NCI-H2227 treated with DMSO at 0.1 percent for 48 hours (cell line): ENCODE results near the gene CAV1.

Experiments
- DNase-seq: peaks from one replicate; lab custom pipeline; 2025; lab: John Stamatoyannopoulos, UW

The CAV1 gene

DNA sequence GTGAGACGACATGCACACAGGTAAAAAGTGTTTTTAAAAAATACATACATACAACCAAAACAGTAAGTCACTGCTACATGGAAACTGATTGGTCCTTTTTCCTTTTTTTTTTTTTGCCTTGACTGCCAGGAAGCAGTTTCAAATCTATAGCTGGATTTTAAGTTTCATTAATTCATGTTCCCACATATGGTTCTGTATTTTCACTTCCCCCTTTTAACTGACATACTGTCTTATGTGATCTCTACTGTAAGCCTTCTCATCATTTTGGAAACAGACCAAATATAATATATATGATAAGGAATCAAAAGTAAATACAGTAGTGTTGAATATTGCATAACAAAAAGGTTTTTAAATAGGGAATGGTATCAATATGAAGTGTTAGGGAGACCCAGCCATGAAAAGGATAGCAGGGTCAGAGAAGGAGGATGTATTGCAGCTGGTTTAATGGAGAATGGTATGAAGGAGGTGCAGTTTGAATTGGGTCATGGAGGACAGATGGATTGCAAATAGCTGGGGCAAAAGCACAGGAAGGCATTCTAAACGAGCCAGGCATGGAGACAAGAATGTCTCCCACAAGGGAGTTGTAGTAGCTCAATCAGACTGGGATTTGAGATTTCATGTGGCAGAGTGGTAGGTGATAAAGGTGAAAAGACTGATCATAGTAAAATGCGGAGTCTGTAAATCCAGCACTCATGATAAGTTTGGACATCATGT lies 5.4 kb downstream of the CAV1 start:
- DNase-seq = no peak

DNA sequence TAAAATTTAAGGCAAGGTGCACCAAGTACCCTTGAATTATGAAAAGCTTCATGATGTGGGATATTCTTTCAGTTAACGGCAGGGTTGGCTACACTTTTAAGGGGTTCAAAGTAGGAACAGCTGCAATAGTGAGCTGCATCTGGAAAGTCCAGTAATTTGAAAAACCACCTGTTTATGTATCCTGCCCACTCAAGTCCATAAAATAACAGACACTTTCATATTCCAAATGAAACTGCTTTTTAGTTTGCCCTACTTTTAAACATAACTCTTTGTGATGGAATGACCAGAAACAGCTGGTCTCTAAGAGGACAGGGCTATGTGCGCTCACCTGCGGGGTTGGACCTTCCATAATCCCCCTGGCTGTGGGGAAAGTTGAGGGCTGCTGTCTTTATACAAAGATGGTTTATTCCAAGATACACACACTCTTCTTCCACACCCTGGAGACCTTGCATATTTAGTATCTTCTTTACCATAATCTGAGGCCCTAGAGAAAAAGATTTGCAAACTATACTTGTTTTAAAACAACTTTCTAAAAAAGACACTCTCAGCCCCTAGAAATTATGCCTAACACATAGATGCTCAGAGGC lies 7.4 kb downstream of the CAV1 start:
- DNase-seq = no peak

DNA sequence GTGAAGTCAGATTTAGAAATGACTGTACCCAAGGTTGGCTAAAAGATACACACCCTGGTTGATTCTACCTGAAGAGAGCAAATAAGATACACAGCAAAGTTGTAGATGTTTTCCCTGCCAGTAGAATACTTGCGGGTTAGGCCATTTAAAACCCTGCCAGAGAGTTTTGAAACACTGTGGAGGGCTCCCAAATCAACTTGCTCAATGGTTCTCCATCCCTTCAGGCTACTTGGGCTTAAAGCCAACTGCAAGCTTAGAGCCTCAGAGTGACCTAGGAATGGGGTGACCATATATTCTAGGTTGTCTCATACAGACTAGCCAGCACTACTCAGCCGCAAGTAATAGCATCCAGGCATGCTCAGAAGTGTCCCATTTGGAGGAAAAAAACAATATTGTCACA lies 10.0 kb downstream of the CAV1 start:
- DNase-seq = no peak

DNA sequence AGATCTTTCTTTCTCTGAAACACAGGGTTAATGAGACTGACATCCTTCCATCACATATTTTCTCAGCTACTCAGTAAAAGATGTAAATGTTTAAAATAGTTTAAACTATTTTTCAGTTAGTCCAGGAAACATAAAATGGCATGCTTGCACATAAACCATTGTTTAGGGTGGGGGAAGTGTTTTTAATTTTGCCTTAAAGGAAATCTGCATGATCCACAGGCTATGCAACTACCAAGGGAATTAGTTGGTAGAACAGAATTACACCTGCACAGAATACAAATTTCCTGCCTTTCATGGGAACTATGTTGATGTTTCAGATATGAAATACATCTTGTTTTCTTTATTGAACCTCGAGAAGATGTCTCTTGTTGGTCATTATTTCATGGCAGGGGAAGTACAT lies 10.6 kb downstream of the CAV1 start:
- DNase-seq = no peak

DNA sequence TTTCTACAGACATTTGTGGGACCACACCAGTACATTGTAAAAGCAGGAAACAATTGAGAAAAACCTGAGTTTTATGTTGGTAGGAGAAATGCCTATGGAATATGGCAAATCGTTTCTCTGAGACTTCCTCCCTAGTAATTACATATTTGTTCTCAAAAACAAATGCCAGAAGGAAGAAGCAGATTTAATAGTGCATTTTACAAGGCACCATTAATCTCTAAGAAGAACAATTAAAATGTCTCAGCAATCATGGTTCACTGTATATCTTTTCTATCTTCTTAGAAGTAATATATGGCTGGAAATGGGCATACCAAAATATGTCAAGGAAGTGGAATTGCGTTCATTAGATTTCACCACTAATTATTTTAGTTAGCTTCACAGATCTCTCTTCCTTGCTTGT lies 13.3 kb downstream of the CAV1 start:
- no peak for DNase-seq

DNA sequence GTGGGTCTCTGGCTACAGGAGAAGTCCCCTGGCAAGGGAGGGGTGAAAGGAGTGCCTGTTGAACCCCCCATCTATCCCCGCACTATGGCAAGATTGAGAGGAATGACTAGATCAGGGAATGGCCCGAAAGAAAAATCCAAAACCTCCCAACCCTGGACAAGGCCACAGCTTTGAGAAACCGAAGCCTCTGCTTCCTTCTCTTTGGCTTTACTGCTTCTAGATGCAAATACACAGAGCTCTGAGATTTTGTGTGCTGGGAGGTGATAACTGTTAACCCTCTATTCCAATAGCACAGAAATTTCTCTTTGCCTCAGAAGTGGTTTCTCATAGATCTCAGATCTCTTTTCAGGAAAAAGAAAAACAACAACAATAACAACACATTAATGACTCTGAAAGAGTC lies 15.0 kb downstream of the CAV1 start:
- no peak for DNase-seq

DNA sequence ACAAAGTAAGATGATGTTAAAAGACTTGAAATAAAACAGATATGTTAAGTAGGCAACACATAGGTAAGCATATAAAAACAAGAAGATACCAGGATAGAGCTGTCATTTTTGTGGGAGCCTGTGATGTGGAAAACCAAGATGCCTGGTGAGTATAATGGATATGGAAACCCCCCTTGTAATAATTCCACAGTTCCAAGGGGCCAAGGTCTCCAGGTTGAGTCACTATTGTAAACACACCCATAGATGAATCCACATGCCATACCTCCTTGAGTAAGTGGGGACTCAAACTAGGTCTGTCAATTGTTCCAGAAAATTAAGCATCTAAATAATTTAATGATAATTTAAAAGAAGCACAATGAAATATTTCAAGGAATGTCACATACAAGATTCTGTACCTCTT lies 15.9 kb downstream of the CAV1 start:
- DNase-seq = no peak

DNA sequence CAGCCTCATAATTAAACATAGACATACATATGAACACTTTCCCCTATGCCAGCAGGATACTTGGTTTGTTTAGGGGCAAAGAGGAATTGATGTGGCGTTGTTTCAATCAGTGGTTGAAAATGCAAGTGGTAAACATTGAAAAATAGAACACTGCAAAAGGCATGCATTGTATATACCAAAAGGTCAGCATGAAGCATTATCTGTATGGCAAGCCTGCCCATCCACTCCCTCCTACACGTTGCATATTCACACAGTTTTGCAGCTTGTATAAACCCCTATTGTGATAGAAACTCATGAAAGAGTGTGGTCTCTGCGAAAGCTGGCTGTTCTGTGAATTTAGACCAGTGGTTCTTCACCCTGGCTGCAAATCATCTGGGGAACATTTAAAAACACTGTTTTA lies 17.1 kb downstream of the CAV1 start:
- no peak for DNase-seq

DNA sequence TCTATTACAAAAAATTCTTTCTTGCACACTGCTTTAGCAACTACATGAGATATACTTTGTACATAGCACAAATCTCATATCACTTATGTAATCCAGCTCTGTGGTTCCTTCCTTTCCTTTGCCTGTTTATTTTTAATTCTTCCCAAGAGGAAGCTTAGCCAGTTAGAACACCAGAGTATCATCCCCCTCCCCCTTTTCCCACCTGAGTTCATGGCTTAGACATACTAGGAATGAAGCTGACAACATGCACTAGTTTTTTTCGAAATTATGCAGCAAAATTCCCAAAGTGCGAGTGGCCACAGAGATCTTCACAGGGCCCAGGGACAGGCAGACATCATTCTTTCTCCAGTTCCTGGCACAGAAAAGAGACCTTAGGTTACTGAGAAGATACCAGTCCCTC lies 17.8 kb downstream of the CAV1 start:
- no peak for DNase-seq

DNA sequence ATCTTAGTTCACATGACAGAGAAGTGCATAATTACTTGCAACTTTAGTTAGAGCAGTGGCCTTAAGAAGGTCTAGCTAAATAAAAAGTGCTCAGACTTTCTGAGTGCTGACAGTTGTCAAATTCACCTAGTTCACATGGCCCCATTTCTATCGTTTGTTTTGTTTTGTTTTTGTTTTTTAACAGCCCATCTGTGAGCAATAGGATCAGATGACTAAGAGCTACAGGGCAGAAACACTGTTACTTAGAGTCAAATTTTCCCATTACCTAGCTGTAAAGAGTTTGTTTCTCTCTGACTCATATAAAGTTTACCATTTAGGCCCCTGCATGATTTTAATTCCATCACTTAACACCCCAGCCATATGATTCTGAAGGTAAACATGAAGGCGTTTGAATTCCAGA lies 18.8 kb downstream of the CAV1 start:
- DNase-seq = no peak

DNA sequence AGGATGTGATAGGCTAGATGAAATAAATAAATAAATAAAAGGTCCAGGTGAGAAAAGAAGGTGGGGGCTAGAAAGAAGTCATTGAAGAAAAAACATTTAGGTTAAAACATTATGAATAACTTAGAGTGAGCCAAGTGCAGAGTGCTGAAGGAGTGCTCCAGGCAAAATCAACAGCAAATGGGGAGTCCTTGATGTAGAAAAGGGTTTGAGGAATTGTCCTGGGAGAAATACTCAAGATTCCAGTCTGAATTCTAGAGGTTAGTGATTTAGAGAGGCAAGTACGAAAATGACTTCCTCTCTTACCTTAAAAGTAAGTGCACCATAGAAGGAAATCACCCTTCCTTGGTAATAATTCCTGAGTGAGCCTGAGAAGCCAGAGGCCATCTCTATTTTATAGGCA lies 19.7 kb downstream of the CAV1 start:
- no peak for DNase-seq

DNA sequence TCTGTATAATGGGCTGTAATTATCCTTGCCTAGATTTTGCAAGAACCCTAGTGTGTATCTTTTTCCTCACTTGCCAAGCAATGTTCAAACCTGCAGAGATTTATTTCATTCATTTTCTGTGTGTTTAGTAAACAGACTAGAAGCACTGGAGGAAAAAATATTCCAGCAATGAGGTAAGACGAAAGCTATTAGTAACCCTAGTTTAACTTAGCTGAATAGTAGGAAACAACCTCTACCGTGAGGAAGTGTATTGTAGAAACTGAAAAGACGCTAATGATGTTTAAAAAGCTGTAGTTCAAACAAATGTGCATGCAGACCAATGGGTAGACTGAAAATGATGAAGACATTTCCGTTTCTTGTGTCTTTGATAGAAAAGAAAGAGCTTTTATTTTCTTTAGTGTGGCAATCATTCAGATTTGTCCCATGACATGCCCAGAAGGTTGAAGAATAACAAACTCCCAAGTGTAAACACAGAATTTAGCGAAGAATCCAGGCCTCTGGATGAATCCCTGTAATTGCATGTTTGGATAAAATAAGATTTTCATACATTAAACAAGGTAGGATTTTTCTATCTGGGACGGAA lies 20.7 kb downstream of the CAV1 start:
- no peak for DNase-seq

DNA sequence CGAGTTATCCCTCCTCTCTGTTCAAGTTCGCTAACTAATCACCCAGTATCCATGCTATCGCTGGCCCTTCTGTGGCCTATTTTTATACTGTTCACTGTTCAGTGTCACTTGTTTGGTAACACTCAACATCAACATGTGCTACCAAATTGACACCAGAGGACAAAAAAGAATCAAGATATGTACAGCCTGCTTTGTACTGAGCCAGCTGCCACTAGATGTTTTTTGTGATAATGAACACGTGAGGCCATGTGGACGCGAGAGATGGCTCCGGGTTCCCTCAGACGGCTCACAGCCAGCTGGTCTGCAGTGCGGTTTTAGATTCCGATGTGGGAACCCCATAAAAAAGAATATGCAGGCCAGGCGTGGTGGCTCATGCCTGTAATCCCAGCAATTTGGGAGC lies 21.2 kb downstream of the CAV1 start:
- no peak for DNase-seq

DNA sequence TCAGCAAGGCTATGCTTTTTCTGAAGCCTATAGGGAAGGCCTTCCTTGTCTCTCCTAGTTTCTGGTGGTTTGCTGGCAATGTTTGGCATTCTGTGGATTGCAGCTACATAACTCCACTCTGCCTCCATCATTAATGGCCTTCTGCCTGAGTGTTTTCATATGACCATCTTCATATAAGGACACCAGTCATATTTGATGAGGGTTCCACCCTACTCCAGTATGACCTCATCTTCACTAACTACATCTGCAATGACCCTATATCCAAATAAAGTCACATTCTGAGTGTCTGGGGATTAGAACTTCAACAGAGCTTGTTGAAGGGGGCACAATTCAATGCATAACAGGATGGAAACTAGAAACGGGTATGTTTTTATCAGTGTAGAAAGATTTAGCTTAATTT lies 22.1 kb downstream of the CAV1 start:
- DNase-seq = no peak

DNA sequence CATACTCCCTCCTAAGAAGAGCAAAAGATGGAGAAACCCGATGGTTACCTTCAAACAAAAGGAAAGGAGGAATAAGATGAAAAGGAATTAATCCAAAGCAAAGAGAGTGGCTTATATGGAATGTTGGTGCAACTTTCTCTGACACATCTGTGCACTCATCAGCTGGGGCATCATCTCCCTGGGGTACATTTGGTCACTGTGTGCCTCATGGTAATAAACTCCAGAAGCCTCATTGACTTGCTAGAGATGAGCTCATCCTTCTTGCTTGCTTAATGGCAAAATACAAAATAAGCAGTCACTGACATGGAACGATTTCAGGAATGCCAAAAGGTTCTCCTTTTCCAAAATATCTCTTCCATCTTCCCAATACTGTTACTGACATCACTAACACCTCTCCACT lies 22.5 kb downstream of the CAV1 start:
- DNase-seq = no peak

DNA sequence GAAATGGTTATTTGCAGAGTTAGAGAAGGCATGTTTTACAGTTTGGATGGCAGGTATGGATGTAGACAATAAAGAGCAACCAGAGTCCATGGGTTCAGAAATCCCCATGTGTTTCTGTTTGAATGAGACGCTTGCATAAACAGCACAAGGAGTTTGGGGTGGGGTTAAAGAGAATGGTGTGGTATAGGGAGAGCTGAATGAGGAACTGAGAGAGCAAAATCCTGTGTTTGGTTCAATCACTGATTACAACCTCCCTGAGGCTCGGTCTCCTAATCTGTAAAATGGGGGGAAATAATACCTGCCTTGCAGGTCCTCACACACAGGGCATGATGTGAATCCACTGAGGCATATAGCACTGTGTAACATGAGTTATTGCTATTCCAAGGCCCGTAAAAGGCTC lies 23.7 kb downstream of the CAV1 start:
- DNase-seq = no peak

DNA sequence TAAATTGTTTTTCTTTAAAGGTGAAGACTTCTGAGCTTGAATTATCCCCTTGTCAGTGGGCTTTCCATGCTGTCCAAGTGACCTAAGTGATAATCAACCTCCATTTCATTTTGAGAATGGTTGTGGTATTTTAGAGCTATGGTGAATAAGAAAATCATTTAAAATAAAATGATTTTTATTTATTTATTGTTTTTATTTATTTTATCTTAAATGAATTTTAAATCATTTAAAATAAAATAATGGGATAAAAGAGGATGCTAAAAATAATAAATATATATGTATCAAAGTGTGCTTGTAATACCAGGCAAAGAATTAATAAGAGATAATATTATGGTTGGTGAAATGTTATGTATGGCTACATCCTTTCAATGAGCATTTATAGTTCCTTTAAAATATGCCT lies 24.5 kb downstream of the CAV1 start:
- no peak for DNase-seq

DNA sequence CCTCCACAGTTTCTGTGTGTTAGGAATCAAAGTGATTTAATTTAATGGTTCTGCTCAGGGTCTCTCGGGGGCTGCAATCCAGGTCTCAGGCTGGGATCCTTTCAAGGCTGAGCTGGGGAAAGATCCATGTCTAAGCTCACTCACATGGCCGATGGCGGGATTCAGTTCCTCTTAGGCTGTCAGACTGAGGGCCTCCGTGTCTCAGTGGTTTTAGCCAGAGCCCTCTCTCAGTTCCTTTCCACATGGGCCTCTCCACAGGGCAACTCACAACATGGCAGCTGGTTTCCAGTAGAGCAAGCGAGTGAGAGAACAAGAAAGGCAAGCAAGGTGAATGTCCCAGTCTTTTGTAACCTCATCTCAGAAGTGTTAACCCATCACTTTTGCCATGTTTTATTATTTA lies 26.9 kb downstream of the CAV1 start:
- DNase-seq = no peak

DNA sequence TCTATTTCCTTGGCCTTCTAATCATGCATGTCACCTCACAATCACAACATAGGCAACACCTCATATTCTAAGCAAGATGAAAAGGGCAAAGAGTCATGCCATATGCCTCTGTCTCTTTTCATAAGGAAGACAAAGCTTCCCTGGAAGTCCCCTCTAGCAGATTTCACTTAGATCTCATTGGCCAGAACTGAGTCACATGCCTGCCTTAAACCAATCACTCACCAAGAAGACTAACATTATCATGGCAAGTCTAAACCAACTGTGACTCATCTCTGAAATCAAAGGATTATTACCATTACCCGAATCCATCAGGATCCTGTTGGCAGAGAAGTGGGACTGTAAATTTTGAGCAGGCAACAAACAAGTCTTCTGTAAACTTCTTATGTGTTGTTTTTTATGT lies 27.8 kb downstream of the CAV1 start:
- DNase-seq = no peak

DNA sequence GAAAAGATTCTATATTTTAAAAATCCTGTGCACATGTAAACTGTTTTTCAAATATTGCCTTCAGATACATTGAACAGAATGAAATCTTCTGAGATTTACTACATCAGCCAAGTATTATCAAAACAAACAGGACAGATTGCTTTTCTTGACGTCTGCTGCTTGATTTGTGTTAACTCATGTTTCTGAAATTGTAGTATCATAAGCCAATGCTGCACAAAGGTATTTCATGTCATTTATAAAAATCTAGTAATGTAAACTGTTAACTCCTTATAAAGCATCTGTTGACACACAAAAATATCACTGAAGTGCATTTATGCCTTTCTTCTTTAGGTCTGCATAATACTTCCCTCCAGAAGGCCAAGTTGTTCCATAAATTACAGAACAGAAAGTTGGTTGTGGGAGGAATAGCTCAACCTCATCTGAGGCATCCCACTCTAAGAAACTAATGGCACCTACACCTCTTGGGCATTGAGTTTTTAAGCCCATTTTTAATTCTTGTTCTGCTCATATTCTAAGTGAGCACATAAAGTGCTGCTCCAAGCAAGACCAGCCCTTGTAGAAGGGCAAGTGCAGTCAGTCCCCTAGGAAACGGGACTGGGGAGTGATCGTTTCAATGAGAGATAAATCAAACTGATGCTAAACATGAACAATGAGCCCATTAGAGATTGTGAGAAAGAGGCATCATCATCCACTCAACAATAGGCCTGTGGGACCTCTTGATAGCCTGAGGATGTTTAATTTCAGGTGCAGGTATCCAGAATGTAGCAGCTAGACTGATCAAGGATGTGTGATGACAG lies 28.5 kb downstream of the CAV1 start:
- no peak for DNase-seq

DNA sequence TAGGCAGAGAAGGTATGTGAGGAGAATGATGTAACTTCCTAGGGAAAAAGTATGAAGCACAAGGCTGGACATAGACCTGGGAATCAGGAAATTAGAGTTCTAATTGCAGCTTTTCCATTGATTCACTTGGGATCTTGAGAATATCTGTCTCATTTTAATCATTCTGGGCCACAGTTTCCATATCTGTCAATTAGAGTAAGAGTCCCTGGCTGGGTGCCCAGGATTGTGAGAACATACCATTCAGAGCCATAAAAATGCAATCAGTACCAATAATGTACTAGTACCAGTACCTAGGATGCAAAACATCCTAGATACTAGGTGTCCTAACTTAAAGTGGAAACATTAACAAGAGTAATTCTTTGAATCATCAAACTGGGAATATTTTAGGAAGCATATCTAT lies 29.6 kb downstream of the CAV1 start:
- DNase-seq = no peak

DNA sequence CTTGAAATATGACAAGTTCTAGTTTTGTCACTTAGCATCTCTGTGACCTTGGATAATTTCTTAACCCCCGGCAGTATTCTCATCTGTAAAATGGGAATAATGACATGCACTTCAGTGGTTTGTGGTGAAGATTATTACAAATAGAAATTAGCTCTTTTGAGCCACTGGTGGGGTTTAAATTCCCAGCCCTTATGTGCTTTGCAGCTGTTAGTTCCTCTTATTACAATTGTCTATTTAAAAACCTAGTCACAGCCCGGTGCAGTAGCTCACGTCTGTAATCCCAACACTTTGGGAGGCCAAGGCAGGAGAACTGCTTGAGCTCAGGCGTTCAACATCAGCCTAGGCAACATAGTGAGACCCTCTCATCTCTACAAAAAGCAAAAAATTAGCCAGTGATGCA lies 30.1 kb downstream of the CAV1 start:
- no peak for DNase-seq

DNA sequence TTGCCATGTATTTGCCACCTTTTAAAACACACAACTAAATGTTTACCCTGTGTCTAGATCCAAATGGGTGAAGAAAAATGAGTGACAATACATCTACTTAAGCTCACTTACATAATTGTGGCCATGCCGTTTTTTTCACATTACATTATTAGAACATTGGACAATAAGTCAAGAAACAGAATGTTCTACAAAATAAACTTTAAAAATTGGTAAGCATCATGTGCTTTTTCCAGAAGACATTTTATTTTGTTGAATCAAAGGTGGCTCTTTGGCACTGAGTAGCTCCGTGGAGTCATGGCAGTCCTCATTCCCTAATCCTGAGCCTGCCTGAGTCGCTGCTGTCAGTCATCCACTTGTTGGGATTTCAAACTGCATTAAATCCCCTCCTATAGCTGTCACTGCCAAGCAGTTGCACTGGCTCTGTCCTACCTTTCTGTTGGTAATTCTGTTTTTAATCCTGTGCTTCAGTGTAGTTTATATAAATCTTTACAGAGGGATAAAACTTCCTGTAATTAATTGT lies 32.3 kb downstream of the CAV1 start:
- no peak for DNase-seq
